ENCODE results near the gene AMPH.
A peak's percentile ranks its signal among the peaks of the same experiment; 100 is the strongest.
"Not testable (repeated sequence)": the region's sequence is repeated elsewhere in the genome, so short reads cannot be mapped to it uniquely, and the experiment has no call there.

Gene AMPH

GRCh38 chr7:38394660-38395059 is 236.5 kb downstream of the AMPH start:
- DNase-seq (ENCODE audit: low read depth) = no peak

GRCh38 chr7:38393874-38394273 is 237.3 kb downstream of the AMPH start:
- no peak for DNase-seq (ENCODE audit: low read depth)

- no peak for DNase-seq (ENCODE audit: low read depth)
Observed at GRCh38 chr7:38391751-38392150, 239.4 kb downstream of the AMPH start.

- DNase-seq (ENCODE audit: low read depth) = no peak
Observed at GRCh38 chr7:38385682-38386081, 245.5 kb downstream of the AMPH start.

DNA sequence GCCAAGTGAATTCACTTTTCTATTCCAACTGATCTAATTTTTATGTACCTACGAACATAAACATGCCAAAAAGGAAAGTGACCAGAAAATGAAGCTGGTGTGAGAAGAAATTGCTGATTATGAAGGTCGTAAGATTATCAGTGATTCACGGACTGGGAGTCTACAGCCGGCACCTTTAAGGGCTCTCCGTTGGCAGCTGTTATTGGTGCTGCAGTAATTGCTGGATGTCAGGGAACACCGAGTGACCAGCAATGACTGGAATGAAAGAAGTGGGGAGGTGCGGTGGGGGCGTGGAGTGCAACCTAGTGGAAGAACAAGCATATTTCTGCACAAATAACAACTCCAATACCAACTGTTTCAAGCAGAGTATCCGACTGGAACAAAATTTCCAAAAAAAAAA is 247.9 kb downstream of the AMPH start:
- DNase-seq (ENCODE audit: low read depth) = no peak

- no peak for DNase-seq (ENCODE audit: low read depth)
Observed at GRCh38 chr7:38382684-38383083, 248.5 kb downstream of the AMPH start.

- DNase-seq (ENCODE audit: low read depth) = no peak
Observed at GRCh38 chr7:38375453-38375852, 255.7 kb downstream of the AMPH start.

- no peak for DNase-seq (ENCODE audit: low read depth)
Observed at GRCh38 chr7:38374507-38374906, 256.7 kb downstream of the AMPH start.

GRCh38 chr7:38373155-38373554 is 258.0 kb downstream of the AMPH start:
- DNase-seq (ENCODE audit: low read depth) = no peak

- no peak for DNase-seq (ENCODE audit: low read depth)
Observed at GRCh38 chr7:38372290-38372689, 258.9 kb downstream of the AMPH start.

DNA sequence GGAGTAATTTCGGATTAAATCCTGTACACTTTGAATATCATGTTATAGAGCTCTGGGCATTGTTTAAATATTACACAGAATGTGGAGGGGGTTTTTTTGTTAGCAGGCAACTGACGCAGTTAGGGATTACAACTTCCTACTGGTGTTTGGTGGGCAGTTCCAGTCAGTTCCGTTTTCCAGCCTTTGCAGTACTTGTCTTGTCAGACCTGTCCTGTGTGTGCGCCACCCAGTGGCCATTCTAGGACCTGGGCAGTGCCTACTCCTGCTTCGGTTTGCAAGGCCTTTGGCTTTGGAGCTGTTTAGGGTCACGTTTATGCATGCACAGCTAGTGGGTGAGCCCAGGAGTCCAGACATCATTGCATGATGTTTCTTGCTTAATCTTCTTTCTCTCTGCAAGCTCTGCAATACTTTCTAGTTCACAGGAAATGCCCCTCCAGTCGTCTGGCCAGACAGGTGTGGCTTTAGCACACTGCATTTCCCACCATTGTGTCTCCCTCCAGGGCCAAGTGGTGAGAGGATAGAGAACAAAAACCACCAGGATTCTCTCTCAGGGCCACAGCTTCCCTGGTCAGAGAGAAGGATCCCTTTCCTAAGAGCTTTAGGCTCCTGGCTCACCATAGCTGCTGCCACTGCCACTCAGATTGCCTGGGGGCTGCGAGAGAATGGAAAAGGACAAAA is 261.2 kb downstream of the AMPH start:
- DNase-seq (ENCODE audit: low read depth) = peak; percentile 59

DNA sequence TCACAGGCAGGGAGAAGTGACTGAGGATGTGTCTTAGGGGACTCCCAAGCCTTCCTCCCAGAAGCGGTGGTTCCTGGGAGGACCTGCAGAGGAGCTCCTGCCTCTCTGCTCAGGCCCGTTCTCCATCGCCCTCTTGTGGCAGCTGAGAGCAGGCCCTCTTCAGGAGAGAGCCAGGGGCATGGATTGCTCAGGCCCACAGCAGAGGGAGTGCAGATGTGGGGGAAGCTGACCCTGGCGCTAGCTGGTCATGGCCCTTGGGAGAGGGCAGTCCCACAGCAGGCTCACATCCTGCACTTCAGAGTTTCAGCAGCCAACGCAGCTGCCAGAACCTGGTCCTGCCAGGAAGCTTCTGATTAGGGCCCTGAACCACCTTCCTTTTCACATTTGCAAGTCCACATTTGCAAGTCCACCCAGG is 263.0 kb downstream of the AMPH start:
- peak; percentile 53 for DNase-seq (ENCODE audit: low read depth)

DNA sequence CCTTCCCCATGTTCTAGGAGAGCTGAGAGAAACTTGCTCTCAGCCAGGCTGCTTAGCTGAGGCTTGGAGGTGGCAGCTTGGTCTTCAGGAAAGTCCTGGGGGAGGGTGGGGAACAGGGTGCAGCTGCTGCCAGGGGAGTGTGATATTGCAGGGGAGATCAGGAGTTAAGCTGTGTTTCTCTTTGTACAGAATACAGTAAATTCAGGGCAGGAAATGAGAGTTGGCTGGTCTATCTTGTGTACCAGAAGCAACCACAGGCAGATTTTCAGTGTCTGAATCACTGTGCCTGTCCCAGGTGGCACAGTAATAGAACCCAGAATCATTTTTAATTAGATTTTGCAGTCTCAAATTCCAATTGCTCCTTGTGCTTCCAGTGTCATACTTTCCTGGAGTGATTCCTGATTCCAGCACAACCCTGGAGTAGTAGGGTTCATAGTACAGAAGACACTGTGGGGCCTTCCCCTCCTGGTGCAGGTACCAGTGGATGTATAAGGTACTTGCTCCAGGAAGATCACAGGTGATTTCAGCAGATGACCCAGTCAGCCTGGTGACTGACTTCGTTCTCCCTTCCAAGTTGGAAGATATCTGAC is 263.8 kb downstream of the AMPH start:
- no peak for DNase-seq (ENCODE audit: low read depth)

DNA sequence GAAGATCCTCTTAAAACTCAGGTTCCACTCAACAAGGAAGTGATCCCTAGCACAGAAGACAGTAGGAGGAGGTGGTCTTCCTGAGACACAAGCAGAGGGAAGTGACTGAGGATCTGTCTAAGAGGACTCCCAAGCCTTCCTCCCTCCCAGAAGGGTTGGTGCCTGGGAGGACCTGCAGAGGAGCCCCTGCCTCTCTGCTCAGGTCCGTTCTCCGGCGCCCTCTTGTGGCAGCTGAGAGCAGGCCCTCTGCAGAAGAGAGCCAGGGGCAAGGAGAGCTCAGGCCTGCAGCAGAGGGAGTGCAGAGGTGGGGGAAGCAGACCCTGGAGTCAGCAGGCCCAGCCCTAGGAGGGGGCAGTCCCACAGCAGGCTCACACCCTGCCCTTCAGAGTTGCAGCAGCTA is 267.8 kb downstream of the AMPH start:
- peak; percentile 49 for DNase-seq (ENCODE audit: low read depth)

DNA sequence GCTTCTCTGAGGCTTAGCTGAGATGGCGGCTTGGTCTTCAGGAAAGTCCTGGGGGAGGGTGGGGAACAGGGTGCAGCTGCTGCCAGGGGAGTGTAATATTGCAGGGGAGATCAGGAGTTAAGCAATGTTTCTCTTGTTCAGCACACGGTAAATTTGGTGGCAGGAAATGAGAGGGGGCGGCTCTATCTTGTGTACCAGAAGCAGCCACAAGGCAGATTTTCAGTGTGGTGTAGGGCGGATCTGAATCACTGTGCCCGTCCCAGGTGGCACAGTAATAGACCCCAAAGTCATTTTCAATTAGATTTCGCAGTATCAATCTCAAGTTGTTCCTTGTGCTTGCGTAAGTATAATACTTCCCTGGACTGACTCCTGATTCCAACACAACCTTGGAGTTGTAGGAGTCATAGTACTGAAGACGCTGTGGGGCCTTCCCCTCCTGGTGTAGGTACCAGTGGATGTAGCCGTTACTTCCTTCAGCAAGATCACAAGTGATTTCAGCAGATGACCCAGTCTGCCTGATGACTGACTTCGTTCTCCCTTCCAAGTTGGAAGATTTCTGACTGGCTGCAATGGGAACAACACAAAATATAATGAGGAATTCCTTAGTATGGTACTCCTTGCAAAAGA is 268.4 kb downstream of the AMPH start:
- not testable (repeated sequence) for DNase-seq (ENCODE audit: low read depth)

- no peak for DNase-seq (ENCODE audit: low read depth)
Observed at GRCh38 chr7:38360776-38361175, 270.4 kb downstream of the AMPH start.

- DNase-seq (ENCODE audit: low read depth) = peak; percentile 49
Observed at GRCh38 chr7:38359071-38359601, 272.0 kb downstream of the AMPH start.

DNA sequence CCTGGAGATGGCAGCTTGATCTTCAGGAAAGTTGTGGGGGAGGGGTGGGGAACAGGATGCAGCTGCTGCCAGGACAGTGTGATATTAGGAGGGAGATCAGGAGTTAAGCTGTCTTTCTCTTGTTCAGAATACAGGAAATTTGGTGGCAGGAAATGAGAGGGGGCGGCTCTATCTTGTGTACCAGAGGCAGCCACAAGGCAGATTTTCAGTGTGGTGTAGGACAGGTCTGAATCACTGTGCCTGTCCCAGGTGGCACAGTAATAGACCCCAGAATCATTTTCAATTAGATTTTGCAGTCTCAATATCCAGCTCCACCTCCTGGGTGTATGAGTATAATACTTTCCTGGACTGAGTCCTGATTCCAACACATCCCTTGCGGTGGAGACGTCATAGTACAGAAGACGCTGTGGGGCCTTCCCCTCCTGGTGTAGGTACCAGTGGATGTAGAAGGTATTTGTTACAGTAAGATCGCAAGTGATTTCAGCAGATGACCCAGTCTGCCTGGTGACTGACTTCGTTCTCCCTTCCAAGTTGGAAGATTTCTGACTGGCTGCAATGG is 272.8 kb downstream of the AMPH start:
- DNase-seq (ENCODE audit: low read depth) = not testable (repeated sequence)

GRCh38 chr7:38354271-38354851 is 276.8 kb downstream of the AMPH start:
- not testable (repeated sequence) for DNase-seq (ENCODE audit: low read depth)

DNA sequence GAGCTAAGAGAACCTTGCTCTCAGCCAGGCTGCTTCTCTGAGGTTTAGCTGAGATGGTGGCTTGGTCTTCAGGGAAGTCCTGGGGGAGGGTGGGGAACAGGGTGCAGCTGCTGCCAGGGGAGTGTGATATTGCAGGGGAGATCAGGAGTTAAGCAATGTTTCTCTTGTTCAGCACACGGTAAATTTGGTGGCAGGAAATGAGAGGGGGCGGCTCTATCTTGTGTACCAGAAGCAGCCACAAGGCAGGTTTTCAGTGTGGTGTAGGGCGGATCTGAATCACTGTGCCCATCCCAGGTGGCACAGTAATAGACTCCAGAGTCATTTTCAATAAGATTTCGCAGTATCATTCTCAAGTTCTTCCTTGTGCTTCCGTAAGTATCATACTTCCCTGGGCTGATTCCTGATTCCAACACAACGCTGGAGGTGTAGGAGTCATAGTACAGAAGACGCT is 277.7 kb downstream of the AMPH start:
- DNase-seq (ENCODE audit: low read depth) = not testable (repeated sequence)

DNA sequence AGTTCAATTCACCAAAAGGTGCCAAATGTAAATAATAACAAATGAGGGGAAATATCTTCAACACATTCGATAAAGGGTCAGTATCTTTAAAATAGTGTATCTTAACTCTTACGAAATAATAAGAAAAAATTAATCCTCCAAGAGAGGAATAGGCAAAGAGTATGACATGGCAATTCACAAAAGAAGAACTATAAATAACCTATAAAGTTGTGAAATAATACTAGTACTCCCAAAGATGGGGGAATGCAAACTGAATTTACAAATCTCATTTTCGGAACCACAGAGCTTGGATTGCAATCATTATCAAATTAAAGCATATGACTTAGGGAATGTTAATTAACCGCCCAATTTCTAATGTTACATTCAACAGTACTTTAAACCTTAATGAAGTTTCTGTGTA is 279.6 kb downstream of the AMPH start:
- no peak for DNase-seq (ENCODE audit: low read depth)

DNA sequence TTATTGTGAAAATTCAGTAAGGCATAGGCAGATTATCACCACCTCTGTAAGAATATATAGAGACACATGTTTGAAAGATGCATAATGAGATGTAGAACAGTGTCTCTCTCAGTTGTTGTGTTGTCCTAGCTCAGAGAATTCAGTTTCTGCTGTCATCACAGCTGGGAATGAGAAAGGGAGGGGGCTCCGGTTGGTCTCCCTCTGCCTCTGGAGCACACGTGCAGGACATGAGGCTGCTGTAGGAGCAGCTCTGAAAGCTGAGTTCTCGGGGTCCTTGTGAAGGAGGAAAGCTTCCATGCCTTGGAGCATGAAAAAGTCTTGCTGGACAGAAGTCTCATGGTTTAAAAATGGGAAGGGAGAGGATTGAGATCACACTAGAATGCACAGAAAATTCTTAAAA is 280.4 kb downstream of the AMPH start:
- DNase-seq (ENCODE audit: low read depth) = not testable (repeated sequence)
